Prostate gland (tissue), 2 donors: ENCODE results near the gene XPO5. TPM values are rescaled to one million over a fixed set of nuclear protein-coding genes. Genes with fewer than 3 reads are reported as not detected.
A peak's percentile ranks its signal among the peaks of the same experiment; 100 is the strongest.
"Not testable (repeated sequence)": the region's sequence is repeated elsewhere in the genome, so short reads cannot be mapped to it uniquely, and the experiment has no call there.

Source experiments
- DNase-seq: peaks from one replicate; pipeline ENCODE4 v3.0.0-alpha.2; 2019; ENCODE audit warnings: low spot score
- H3K27ac ChIP-seq, 2 donors: fragments of 200-600 bp; sonication (generic); 2 replicates each; pipeline ENCODE4 v1.5.1; 2017 to 2019
- H3K27me3 ChIP-seq: fragments of 200-600 bp; sonication (generic); replicated peaks from 2 replicates; pipeline ENCODE4 v1.5.1; 2019; ENCODE audit not compliant: insufficient read depth
- H3K36me3 ChIP-seq, 2 donors: fragments of 200-600 bp; sonication (generic); 1 replicate in 1 of 2; 2 replicates in 1 of 2; pipeline versions ENCODE4 v1.5.1 to v1.8.1; 2017 to 2019
- H3K4me1 ChIP-seq: fragments of 200-600 bp; sonication (generic); replicated peaks from 2 replicates; pipeline ENCODE4 v1.5.1; 2019
- H3K4me3 ChIP-seq, 2 donors: fragments of 200-600 bp; sonication (generic); 2 replicates each; pipeline ENCODE4 v1.5.1; 2017 to 2019
- H3K9me3 ChIP-seq: fragments of 200-600 bp; sonication (generic); 2 replicates; pipeline ENCODE4 v1.5.1; 2017
- CTCF ChIP-seq, 4 experiments: fragments of 200-600 bp in 2 of 4; fragments of 450-650 bp in 2 of 4; sonication (generic) in 2 of 4; IDR thresholded peaks; 1 replicate in 3 of 4; 2 replicates in 1 of 4; pipeline ENCODE4 v1.5.1; 2016 to 2019; ENCODE audit warnings: antibody characterized with exemption in 4 of 4, mild to moderate bottlenecking in 2 of 4, moderate library complexity in 2 of 4
- POLR2A ChIP-seq: fragments of 450-650 bp; IDR thresholded peaks from one replicate; pipeline ENCODE4 v1.6.1; 2016; ENCODE audit warnings: antibody characterized with exemption, mild to moderate bottlenecking
- POLR2AphosphoS5 ChIP-seq: sonication (generic); formaldehyde crosslinking; IDR thresholded peaks from one replicate; pipeline ENCODE4 v1.6.1; 2017; ENCODE audit warnings: antibody characterized with exemption
- WGBS: methylation state at CpG from one replicate; pipeline ENCODE4 v1.1.5; 2018; 5-methylcytosine and 5-hydroxymethylcytosine counted together
- intact Hi-C: fragments of 100-400 bp; cut with DNase I; formaldehyde crosslinking; loops from one replicate; pipeline ENCODE4 v1.14.2; 2022
- total RNA-seq, 2 donors: library from RNA; depleted of rRNA; stranded (reverse); fragments of >200 nt; gene quantifications; one replicate each; pipeline ENCODE4 v1.1.0, GENCODE V29; 2016

XPO5 gene
- total RNA-seq, 2 donors from 2014 or later, result 17.9 to 33.3 TPM

- H3K36me3 ChIP-seq, result peaks cover 0 to 8% of the 10 kb centered on the region in 2 donors
- H3K27me3 ChIP-seq, result no peaks in the 10 kb centered on the region
- peak overlapping the region; percentile 47 to 56 for H3K27ac ChIP-seq
- no peaks in the 10 kb centered on the region for H3K9me3 ChIP-seq
- TF ChIP-seq CTCF (IDR thresholded peaks at IDR 0.05) (no peak), POLR2AphosphoS5 (peak; percentile 77)
- 75% methylated on average over 12 of the region's 12 CpGs for WGBS
- DNase-seq, result no peak
- intact Hi-C loops, result loop anchor here (10.0 kb wide), 1 partner anchor 234 kb away; no protein-coding TSS in a partner anchor
- H3K4me3 ChIP-seq, result no peak overlapping the region
- H3K4me1 ChIP-seq, result peaks cover 25% of the 10 kb centered on the region
These were observed 76.6 kb downstream of the XPO5 start for GRCh38 chr6:43499028-43499815.

GRCh38 chr6:43498291-43498690 lies 77.5 kb downstream of the XPO5 start:
- 83% methylated on average over 5 of the region's 5 CpGs for WGBS
- not testable (repeated sequence) for H3K27me3 ChIP-seq, H3K9me3 ChIP-seq, H3K4me3 ChIP-seq, H3K36me3 ChIP-seq, DNase-seq
- H3K4me1 ChIP-seq, result peaks cover 25% of the 10 kb centered on the region
- intact Hi-C loops, result loop anchor here (10.0 kb wide), 1 partner anchor 233 kb away; no protein-coding TSS in a partner anchor
- peak overlapping the region in 1 of 2 donors; percentile 56 for H3K27ac ChIP-seq

- peaks cover 0 to 7% of the 10 kb centered on the region in 2 donors for H3K36me3 ChIP-seq
- H3K4me1 ChIP-seq, result peaks cover 25% of the 10 kb centered on the region
- H3K4me3 ChIP-seq, result no peak overlapping the region
- peak overlapping the region; percentile 58 to 72 for H3K27ac ChIP-seq
- no peaks in the 10 kb centered on the region for H3K9me3 ChIP-seq
- no peaks in the 10 kb centered on the region for H3K27me3 ChIP-seq
- intact Hi-C loops, result loop anchor here (10.0 kb wide), 1 partner anchor 233 kb away; no protein-coding TSS in a partner anchor
- TF ChIP-seq CTCF (IDR thresholded peaks at IDR 0.05) (no peak), POLR2AphosphoS5 (no peak), POLR2A (no peak)
- WGBS, result 89% methylated on average over 12 of the region's 12 CpGs
- DNase-seq, result no peak
These were observed 78.1 kb downstream of the XPO5 start for GRCh38 chr6:43497689-43498088.

GRCh38 chr6:43497129-43497396 lies 78.8 kb downstream of the XPO5 start:
- no peak for TF ChIP-seq CTCF (IDR thresholded peaks at IDR 0.05)
- no peak for TF ChIP-seq POLR2AphosphoS5
- TF ChIP-seq POLR2A, result no peak
- Histone ChIP-seq H3K36me3 (peaks cover 0 to under 1% of the 10 kb centered on the region in 2 donors), H3K9me3 (no peaks in the 10 kb centered on the region), H3K4me3 (no peak overlapping the region), H3K4me1 (peaks cover 30% of the 10 kb centered on the region), H3K27me3 (no peaks in the 10 kb centered on the region), H3K27ac (peak overlapping the region; percentile 58 to 72)
- no peak for DNase-seq
- intact Hi-C loops, result loop anchor here (10.0 kb wide), 1 partner anchor 232 kb away; no protein-coding TSS in a partner anchor
- WGBS, result 64% methylated on average over 6 of the region's 6 CpGs

- no peaks in the 10 kb centered on the region for H3K9me3 ChIP-seq
- peak; percentile 72 for TF ChIP-seq POLR2AphosphoS5
- no peak for TF ChIP-seq POLR2A
- TF ChIP-seq CTCF (IDR thresholded peaks at IDR 0.05), result peak; percentile 22 to 91 (median 66)
- H3K27ac ChIP-seq, result peak overlapping the region; percentile 58 to 72
- WGBS, result 21% methylated on average over 18 of the region's 18 CpGs
- no peak overlapping the region for H3K4me3 ChIP-seq
- intact Hi-C loops, result loop anchor here (10.0 kb wide), 1 partner anchor 232 kb away; no protein-coding TSS in a partner anchor
- no peaks in the 10 kb centered on the region for H3K27me3 ChIP-seq
- no peaks in the 10 kb centered on the region for H3K36me3 ChIP-seq
- H3K4me1 ChIP-seq, result peaks cover 34% of the 10 kb centered on the region
- DNase-seq, result peak; percentile 82
These were observed 79.3 kb downstream of the XPO5 start for GRCh38 chr6:43496370-43497128.
